HEK293 (cell line): ENCODE results near the gene APOBEC3G.
"Not testable (repeated sequence)": the region's sequence is repeated elsewhere in the genome, so short reads cannot be mapped to it uniquely, and the experiment has no call there.

Experiments used
- BCL11A ChIP-seq: fragments of 450-650 bp; formaldehyde crosslinking; IDR thresholded peaks from 2 replicates; pipeline ENCODE4 v1.5.1; 2016; ENCODE audit warnings: low read depth, missing biosample characterization, missing genetic modification characterization
- IKZF3 ChIP-seq: fragments of 450-650 bp; IDR thresholded peaks from 2 replicates; pipeline ENCODE4 v1.5.0; 2018; ENCODE audit warnings: missing biosample characterization, mild to moderate bottlenecking, missing genetic modification characterization, moderate library complexity
- MZF1 ChIP-seq: fragments of 450-650 bp; formaldehyde crosslinking; IDR thresholded peaks from 2 replicates; pipeline ENCODE4 v1.5.1; 2017; ENCODE audit warnings: missing biosample characterization, missing genetic modification characterization, borderline replicate concordance
- ZNF138 ChIP-seq: fragments of 450-650 bp; formaldehyde crosslinking; IDR thresholded peaks from 2 replicates; pipeline ENCODE4 v1.5.1; 2016; ENCODE audit warnings: missing biosample characterization, missing genetic modification characterization, borderline replicate concordance
- ZNF19 ChIP-seq: fragments of 450-650 bp; formaldehyde crosslinking; IDR thresholded peaks from 2 replicates; pipeline ENCODE4; 2016; ENCODE audit warnings: missing biosample characterization, missing genetic modification characterization, low read depth
- ZNF223 ChIP-seq: fragments of 450-650 bp; formaldehyde crosslinking; IDR thresholded peaks from 2 replicates; pipeline ENCODE4 v1.5.1; 2016; ENCODE audit warnings: missing biosample characterization, missing genetic modification characterization
- ZNF24 ChIP-seq: fragments of 450-650 bp; formaldehyde crosslinking; IDR thresholded peaks from 2 replicates; pipeline ENCODE4 v1.5.1; 2016; ENCODE audit warnings: missing biosample characterization, missing genetic modification characterization
- TF ChIP-seq, protein P1 (sequence below): fragments of 450-650 bp; formaldehyde crosslinking; IDR thresholded peaks from 2 replicates; pipeline ENCODE4 v1.5.1; 2016; ENCODE audit warnings: missing biosample characterization, missing genetic modification characterization
- TF ChIP-seq, protein P2 (sequence below): fragments of 450-650 bp; formaldehyde crosslinking; IDR thresholded peaks from 2 replicates; pipeline ENCODE4 v1.5.1; 2016; ENCODE audit warnings: missing biosample characterization, missing genetic modification characterization
- TF ChIP-seq, protein P3 (sequence below): fragments of 450-650 bp; formaldehyde crosslinking; IDR thresholded peaks from 2 replicates; pipeline ENCODE4 v1.5.1; 2017; ENCODE audit warnings: missing biosample characterization, missing genetic modification characterization

DNA sequence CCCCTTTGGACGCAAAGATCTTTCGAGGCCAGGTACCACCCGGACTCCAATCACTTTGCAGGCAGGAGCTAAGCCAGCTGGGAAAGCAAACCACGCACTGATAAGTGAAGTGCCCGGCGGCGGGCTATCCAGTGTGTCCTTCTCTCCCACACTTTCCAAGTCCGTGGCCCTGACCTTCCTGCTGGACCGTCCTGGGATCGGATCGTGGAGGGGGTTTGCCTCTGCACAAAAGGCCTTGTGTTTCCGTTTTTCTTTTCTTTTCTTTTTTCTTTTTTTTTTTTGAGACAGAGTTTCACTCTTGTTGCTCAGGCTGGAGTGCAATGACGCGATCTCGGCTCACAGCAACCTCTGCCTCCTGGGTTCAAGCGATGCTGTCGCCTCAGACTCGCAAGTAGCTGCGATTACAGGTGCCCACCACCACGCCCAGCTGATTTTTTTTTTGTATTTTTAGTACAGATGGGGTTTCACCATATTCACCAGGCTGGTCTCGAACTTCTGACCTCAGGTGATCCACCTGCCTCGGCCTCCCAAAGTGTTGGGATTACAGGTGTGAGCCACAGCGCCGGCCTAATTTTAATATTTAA is 2.1 kb downstream of the APOBEC3G start:
- TF ChIP-seq, protein P1, sequence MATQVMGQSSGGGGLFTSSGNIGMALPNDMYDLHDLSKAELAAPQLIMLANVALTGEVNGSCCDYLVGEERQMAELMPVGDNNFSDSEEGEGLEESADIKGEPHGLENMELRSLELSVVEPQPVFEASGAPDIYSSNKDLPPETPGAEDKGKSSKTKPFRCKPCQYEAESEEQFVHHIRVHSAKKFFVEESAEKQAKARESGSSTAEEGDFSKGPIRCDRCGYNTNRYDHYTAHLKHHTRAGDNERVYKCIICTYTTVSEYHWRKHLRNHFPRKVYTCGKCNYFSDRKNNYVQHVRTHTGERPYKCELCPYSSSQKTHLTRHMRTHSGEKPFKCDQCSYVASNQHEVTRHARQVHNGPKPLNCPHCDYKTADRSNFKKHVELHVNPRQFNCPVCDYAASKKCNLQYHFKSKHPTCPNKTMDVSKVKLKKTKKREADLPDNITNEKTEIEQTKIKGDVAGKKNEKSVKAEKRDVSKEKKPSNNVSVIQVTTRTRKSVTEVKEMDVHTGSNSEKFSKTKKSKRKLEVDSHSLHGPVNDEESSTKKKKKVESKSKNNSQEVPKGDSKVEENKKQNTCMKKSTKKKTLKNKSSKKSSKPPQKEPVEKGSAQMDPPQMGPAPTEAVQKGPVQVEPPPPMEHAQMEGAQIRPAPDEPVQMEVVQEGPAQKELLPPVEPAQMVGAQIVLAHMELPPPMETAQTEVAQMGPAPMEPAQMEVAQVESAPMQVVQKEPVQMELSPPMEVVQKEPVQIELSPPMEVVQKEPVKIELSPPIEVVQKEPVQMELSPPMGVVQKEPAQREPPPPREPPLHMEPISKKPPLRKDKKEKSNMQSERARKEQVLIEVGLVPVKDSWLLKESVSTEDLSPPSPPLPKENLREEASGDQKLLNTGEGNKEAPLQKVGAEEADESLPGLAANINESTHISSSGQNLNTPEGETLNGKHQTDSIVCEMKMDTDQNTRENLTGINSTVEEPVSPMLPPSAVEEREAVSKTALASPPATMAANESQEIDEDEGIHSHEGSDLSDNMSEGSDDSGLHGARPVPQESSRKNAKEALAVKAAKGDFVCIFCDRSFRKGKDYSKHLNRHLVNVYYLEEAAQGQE (tag by site-specific recombination): not testable (repeated sequence)
- TF ChIP-seq MZF1 (tag by site-specific recombination); ZNF19 (tag by site-specific recombination); ZNF24 (tag by site-specific recombination); IKZF3 (tag by site-specific recombination); ZNF223; BCL11A (tag by site-specific recombination); ZNF138 (tag by site-specific recombination): not testable (repeated sequence)
- TF ChIP-seq, protein P2, sequence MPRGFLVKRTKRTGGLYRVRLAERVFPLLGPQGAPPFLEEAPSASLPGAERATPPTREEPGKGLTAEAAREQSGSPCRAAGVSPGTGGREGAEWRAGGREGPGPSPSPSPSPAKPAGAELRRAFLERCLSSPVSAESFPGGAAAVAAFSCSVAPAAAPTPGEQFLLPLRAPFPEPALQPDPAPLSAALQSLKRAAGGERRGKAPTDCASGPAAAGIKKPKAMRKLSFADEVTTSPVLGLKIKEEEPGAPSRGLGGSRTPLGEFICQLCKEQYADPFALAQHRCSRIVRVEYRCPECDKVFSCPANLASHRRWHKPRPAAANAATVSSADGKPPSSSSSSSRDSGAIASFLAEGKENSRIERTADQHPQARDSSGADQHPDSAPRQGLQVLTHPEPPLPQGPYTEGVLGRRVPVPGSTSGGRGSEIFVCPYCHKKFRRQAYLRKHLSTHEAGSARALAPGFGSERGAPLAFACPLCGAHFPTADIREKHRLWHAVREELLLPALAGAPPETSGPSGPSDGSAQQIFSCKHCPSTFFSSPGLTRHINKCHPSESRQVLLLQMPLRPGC (tag by site-specific recombination): not testable (repeated sequence)
- TF ChIP-seq, protein P3, sequence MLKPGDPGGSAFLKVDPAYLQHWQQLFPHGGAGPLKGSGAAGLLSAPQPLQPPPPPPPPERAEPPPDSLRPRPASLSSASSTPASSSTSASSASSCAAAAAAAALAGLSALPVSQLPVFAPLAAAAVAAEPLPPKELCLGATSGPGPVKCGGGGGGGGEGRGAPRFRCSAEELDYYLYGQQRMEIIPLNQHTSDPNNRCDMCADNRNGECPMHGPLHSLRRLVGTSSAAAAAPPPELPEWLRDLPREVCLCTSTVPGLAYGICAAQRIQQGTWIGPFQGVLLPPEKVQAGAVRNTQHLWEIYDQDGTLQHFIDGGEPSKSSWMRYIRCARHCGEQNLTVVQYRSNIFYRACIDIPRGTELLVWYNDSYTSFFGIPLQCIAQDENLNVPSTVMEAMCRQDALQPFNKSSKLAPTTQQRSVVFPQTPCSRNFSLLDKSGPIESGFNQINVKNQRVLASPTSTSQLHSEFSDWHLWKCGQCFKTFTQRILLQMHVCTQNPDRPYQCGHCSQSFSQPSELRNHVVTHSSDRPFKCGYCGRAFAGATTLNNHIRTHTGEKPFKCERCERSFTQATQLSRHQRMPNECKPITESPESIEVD (tag by site-specific recombination): not testable (repeated sequence)
